GM18867 (cell line): Measurements from ENCODE around the gene STX2.

Experiments used
- ATAC-seq: cut with Tn5 transposase; IDR thresholded peaks from one replicate; pipeline ENCODE4 v1.9.1; 2021; ENCODE audit warnings: mild to moderate bottlenecking, moderate library complexity; ENCODE audit not compliant: unreplicated experiment

Gene STX2

DNA sequence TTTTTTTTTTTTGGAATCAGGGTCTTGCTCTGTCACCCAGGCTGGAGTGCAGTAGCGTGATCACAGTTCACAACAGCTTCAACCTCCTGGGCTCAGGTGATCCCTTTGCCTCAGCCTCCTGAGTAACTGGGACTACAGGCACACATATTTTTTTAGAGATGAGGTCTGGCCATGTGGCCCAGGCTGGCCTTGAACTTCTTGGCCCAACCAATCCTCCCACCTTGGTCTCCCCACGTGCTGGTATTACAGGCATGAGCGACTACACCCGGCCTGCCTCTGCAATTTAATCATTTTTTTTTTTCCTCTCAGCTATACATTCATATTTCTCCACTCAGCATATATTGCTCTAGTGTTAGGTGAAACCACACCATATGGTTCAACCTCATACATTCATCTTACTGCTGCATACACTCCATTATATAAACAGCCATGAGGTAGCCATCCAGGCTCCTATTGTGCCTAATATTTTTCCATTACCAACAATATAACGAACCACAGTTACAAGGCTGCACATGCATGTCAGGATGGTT lies 7.1 kb downstream of the STX2 start:
- ATAC-seq = no peak

GRCh38 chr12:130831246-130831645 lies 7.8 kb downstream of the STX2 start:
- no peak for ATAC-seq

- ATAC-seq = no peak
These were observed 8.9 kb downstream of the STX2 start for GRCh38 chr12:130830246-130830551.

DNA sequence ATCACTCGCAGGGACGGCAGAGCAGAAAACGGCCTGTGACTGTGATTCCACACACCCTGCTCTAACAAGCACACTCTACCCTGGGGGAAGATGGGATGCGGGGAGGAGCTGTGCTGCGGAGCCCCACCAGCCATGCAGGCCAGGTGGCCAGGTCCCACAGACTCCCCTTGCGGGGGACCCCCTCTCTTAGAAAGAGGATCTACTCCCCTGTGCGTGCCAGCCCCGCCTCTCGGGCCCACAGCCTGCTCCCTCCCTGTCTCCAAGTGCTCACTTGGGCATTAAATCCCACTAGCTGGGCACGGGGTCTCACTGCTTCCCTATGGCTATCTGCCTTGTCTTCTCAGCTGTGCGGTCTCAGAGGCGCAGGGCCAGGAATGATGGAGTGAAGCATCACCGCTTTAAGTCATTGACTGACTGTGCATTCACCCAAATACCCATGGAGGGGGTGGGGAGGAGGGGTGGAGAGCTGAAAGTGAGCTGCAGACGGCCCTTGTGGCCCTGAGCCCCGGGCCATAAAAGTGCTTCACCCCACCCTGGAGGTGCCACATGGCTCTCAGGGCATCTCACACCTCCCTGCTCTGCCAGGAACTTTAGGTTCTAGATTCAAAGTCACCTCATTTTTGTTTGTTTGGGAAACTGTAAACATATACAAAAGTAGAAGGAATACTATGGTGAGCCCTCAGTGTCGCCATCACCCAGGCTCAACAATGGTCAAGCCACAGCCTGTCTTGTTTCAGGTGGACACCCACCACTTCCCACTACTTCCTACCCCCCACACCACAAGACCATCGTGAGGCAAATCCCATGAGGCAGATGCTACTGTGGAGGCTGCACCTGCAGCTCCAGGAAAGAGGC lies 9.4 kb downstream of the STX2 start:
- no peak for ATAC-seq

DNA sequence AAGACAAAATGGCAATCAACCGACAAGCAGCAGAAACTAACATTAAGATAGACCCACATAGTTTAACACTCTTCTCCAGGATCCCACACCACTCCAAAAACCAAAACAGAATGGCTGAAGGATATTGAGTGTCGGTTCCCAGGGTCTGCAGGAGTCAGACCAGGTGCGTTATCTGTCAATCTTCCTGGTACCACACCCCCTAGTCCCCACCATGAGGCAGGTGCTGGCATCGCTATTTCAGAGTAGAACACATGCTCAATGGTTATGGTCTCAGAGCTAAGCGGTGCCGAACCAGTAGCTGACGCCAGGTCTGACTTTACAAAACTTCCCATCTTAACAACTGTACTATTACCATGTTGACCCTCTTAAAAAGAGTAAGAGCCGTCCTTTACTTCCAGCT lies 10.2 kb downstream of the STX2 start:
- ATAC-seq = no peak

DNA sequence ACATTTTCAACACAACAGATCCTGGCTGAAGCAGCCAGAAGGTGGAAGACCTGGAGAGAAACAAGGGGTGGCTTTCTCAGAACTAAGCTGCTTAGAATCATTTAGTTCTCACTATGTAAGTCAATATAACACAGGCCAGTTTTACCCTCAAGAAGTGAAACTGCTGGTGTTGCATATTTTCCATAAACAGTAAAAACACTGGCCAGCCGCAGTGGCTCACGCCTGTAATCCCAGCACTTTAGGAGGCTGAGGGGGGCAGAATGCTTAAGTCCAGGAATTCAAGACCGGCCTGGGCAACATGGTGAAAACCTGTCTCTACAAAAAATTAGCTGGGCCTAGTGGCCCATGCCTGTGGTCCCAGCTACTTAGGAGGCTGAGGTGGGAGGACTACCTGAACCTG lies 11.6 kb downstream of the STX2 start:
- ATAC-seq = no peak

DNA sequence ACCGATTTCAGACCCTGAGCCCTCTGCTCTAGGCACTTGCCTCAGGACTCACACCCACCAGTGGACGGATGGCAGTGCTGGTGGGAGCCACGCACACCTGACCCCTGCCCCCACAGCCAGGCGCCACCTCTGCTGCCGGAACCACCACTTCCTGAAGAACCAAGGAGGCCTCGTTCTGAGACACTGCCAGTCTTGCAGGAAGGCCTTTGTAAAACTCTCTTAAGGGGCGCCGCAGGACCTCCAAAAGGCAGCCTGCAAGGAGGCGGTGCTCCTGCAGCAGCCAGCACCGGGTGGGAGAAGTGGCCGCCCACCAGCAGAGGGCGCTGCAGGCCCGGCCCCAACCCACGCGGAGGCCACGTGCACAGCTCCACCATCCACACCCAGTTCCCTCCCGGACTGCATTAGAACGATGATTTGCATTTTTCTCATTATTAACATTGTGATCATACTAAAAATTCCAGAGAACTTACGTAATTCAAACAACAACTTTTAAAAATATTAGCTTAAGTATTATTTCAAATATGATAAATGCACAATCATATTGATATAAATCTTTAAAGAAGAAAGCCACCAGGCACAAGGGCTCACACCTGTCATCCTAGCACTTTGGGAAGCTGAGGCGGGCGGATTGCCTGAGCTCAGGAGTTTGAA lies 12.8 kb downstream of the STX2 start:
- ATAC-seq = no peak

DNA sequence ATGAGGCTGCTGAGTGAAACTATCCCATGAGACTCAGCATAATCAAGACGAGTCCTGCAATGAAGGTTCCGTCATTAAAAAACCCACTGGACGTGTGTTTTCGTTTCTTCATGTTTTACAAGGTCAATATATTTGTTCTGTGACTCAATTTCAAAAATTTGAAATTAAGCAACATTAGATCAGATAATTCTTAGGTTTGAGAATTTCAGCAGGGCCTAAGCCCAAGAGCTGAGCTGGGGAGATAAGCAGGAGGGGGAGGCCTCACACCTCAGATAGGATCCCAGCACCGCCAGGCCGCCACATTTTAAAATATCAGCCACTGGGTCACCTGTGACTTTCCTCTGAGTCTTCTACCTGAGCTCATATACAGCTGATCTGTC lies 13.3 kb downstream of the STX2 start:
- no peak for ATAC-seq

GRCh38 chr12:130819681-130820080 lies 19.4 kb downstream of the STX2 start:
- ATAC-seq = no peak

GRCh38 chr12:130818635-130819576 lies 20.1 kb downstream of the STX2 start:
- ATAC-seq = peak; percentile 80

DNA sequence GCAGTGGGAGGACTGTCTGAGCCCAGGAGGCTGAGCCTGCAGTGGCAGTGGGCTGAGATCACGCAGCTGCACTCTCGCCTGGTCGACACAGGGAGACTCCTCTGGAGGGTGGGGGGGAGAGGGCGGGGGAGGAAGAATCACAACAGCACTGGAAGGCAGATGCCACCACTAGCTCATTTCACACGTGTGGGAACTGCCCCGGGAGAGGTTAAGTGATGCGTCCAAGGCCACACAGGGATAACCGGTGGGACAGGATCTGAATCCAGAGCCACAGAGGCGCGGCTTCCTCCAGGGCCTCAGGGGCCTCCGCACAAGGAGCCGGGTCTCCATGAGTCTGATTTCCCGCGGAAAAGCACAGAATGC lies 20.8 kb downstream of the STX2 start:
- peak; percentile 1 for ATAC-seq

DNA sequence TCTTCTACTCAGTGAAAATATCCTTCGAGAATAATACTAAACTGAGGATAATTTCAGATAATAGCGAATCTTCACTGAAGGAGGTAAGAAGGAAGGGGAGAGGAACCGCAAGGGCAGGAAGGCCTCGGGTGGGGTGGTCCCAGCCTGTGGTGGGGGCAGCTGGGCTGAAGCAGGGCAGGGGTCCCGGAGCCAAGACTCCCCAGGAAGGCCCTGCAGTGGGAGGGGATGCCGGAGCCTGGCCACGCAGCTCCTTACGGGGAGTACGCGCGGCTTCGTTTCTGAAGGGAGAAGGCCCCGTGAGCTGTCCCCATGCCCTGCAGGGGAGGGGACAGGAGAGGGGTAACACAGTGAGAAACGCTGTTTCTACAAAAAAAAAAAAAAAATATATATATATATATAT lies 21.2 kb downstream of the STX2 start:
- no peak for ATAC-seq

GRCh38 chr12:130816097-130816496 lies 23.0 kb downstream of the STX2 start:
- no peak for ATAC-seq

DNA sequence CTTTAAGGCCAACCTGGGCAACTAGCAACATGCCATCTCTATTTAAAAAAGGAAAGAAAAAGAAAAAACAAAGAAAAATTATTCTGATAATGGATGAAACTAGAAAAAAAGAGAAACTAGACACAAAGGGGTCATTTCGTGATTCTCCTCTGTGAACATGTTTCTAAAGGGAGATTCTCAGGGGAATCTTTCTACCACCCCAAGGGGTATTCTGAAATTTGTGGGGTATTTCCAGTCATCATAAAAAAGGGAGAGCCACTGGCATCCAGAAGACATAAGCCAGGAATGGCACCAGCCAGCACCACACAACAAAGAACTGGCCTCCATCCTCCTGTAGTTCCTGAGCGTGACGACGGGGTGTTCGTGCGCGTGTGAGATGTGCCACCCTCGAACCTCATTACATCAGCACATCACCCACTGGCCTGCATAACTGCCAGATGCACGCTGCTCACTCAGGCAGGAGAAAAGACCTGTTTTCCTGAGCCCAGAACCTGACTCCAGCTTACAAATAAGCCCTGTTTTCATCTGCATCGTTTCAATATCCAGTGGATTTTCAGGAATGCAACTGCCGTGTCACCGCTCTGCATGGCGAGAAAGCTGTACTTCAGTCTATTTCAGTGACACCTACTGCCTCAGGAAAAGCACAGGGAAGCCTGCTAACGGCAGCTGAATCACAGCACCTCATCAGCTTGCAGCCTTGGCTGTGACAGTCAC lies 23.9 kb downstream of the STX2 start:
- ATAC-seq = no peak

- peak; percentile 68 for ATAC-seq
These were observed 25.1 kb downstream of the STX2 start for GRCh38 chr12:130813949-130814348.

DNA sequence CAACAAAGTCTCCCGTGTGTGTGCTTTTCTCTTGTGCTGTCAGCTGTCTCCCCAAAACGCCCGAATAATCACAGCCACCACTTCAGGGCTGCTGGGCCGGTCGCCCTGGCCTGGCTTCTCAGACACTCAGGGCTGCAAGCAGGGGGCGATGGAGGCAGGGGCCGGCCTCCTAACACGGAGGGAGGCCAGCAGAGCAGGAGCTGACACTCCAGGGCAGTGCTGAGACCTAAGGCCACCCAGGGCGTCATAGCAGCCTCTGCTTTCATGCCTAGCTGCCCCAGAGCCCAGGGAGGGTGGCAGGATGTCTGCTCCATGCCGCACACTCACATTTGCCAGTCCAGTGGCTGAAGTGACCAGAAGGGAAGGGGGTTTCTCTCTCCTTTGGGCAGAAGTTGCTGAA lies 25.6 kb downstream of the STX2 start:
- ATAC-seq = peak; percentile 24

GRCh38 chr12:130809791-130810190 lies 29.3 kb downstream of the STX2 start:
- ATAC-seq = no peak

- ATAC-seq = no peak
These were observed 31.7 kb downstream of the STX2 start for GRCh38 chr12:130807309-130807708.

DNA sequence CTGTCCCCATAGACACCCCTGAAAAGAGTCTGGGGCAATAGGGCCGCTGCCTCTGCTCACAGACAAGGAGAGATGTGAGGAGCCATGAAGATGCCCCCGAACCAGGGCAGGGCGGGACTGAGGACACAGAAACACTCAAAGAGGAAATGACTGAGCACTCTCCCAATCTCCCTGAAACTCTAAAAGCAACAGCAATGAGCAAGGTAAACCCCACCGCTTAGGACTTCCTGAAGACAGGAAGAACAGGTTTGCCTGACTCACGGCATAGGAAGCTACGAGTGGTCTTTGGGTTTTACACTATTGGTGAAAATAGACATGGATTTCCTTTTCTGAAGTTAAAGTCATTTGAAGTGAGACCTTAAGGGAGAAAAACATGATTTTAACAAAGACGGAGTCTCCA lies 32.5 kb downstream of the STX2 start:
- ATAC-seq = no peak

DNA sequence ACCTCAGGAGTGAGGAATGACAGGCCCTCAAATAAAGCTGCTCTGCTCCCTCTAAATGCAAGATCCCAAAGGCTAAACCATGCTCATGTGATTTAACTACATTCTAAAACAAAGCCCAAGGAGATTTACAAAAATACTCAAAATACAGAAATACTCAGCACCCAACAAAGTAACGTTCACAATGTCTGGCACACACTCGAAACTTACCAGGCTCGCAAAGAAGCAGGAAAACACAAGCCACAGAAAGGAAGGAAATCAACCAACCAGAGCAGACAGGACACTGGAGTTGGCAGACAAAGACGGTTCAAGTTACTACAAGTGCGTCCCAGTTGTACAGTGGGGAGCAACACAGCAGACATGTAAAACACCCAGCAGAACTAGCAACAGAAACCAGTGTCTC lies 33.4 kb downstream of the STX2 start:
- no peak for ATAC-seq

- no peak for ATAC-seq
These were observed 34.8 kb downstream of the STX2 start for GRCh38 chr12:130804216-130804615.
